Uterus (tissue), 4 donors: Measurements from ENCODE around the gene NKG7. TPM values are rescaled to one million over a fixed set of nuclear protein-coding genes. Genes with fewer than 3 reads are reported as not detected.

Experiments used
- DNase-seq, 2 donors: peaks; one replicate each; pipeline ENCODE4 v3.0.0-alpha.2; 2019 to 2020
- H3K27ac ChIP-seq, 2 donors: fragments of 200-600 bp; sonication (generic); 1 replicate in 1 of 2; 2 replicates in 1 of 2; pipeline ENCODE4 v1.5.1; 2016 to 2018
- H3K27me3 ChIP-seq, 2 donors: fragments of 200-600 bp; sonication (generic); one replicate each; pipeline ENCODE4 v1.5.1; 2018 to 2019; ENCODE audit warnings: control low read depth in 1 of 2
- H3K36me3 ChIP-seq, 2 donors: fragments of 200-600 bp; sonication (generic); one replicate each; pipeline ENCODE4 v1.5.1; 2019; ENCODE audit warnings: control low read depth in 1 of 2
- H3K4me1 ChIP-seq, 2 donors: fragments of 200-600 bp; sonication (generic); one replicate each; pipeline ENCODE4 v1.5.1; 2018 to 2019; ENCODE audit warnings: control low read depth in 1 of 2
- H3K4me3 ChIP-seq, 2 donors: fragments of 200-600 bp; sonication (generic); 1 replicate in 1 of 2; 2 replicates in 1 of 2; pipeline ENCODE4 v1.5.1; 2018 to 2019; ENCODE audit warnings: mild to moderate bottlenecking in 1 of 2
- H3K9me3 ChIP-seq, 2 donors: fragments of 200-600 bp; sonication (generic); one replicate each; pipeline ENCODE4 v1.5.1; 2019; ENCODE audit warnings: control low read depth in 1 of 2
- POLR2A ChIP-seq, 2 donors: fragments of 450-650 bp; IDR thresholded peaks; one replicate each; pipeline ENCODE4 v1.6.1; 2016; ENCODE audit warnings: antibody characterized with exemption in 2 of 2, mild to moderate bottlenecking in 1 of 2, moderate library complexity in 1 of 2
- intact Hi-C: fragments of 100-400 bp; cut with DNase I; formaldehyde crosslinking; loops from one replicate; pipeline ENCODE4 v1.15.1; 2023; ENCODE audit warnings: low total_unique reads
- total RNA-seq, 4 donors: library from RNA; depleted of rRNA in 3 of 4; stranded (reverse); fragments of >200 nt in 3 of 4; gene quantifications; one replicate each; pipeline versions ENCODE4 v1.1.0 to v1.2.4, GENCODE V29; 2014 to 2023
- TF ChIP-seq, protein P1 (sequence below), 4 experiments: fragments of 200-600 bp in 2 of 4; fragments of 450-650 bp in 2 of 4; sonication (generic) in 2 of 4; IDR thresholded peaks; one replicate each; pipeline ENCODE4 v1.5.1; 2016 to 2019; ENCODE audit warnings: antibody characterized with exemption in 4 of 4, mild to moderate bottlenecking in 2 of 4, moderate library complexity in 1 of 4
- donor health status: DM: yes; HTN: yes; CAD: no.

The NKG7 gene
- total RNA-seq, 4 donors from 2014 or later, result 1.0 to 3.6 (median 2.9) TPM; not detected in 1

GRCh38 chr19:51339313-51339686 lies 33.2 kb downstream of the NKG7 start:
- DNase-seq, result no peak
- intact Hi-C loops, result no loop called here
- Histone ChIP-seq H3K27me3 (no peaks in the 10 kb centered on the region), H3K4me3 (peak overlapping the region; percentile 61 to 67), H3K27ac (peak overlapping the region; percentile 44 to 84), H3K36me3 (no peaks in the 10 kb centered on the region), H3K9me3 (no peaks in the 10 kb centered on the region), H3K4me1 (no peaks in the 10 kb centered on the region)
- TF ChIP-seq, protein P1, sequence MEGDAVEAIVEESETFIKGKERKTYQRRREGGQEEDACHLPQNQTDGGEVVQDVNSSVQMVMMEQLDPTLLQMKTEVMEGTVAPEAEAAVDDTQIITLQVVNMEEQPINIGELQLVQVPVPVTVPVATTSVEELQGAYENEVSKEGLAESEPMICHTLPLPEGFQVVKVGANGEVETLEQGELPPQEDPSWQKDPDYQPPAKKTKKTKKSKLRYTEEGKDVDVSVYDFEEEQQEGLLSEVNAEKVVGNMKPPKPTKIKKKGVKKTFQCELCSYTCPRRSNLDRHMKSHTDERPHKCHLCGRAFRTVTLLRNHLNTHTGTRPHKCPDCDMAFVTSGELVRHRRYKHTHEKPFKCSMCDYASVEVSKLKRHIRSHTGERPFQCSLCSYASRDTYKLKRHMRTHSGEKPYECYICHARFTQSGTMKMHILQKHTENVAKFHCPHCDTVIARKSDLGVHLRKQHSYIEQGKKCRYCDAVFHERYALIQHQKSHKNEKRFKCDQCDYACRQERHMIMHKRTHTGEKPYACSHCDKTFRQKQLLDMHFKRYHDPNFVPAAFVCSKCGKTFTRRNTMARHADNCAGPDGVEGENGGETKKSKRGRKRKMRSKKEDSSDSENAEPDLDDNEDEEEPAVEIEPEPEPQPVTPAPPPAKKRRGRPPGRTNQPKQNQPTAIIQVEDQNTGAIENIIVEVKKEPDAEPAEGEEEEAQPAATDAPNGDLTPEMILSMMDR (IDR thresholded peaks at IDR 0.05), result no peak
- no peak for TF ChIP-seq POLR2A (IDR thresholded peaks at IDR 0.05)

DNA sequence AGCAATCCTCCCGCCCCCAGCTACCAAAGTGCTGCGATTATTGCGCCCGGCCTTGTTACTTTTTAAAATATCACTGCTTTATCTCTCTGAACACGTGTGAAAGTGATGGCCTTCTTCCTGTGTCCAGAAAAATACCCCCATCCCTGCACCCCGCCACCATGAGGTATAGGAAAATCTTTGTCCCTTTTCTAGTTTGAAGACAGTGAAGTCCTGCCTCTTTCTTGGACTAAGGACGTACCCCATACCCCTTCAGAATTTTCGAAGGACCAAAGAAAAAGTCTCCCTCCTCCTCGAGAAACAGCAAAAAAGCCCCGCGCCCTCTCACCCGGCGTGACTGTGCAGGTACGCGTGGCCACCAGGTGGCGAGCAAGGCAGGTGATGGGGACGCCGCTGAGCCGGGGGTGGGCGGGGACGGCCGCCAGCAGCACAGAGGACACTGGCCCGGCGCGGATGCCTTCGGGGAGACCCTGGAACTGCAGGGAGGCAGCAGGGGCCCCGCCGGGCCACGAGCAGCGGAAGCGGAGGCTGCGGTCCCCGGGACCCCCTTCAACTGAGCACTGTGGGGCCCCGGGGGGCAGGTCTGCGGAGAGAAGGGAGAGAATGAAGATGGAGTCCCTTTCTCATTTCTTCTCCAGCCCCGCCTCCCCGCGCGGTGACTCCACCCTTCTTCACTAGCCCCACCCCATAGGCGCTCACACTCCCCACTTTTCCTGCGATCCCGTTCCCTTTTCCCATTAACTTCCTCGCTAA lies 33.7 kb downstream of the NKG7 start:
- peak; percentile 86 to 87 for DNase-seq
- peak overlapping the region; percentile 61 to 67 for H3K4me3 ChIP-seq
- TF ChIP-seq, protein P1 (IDR thresholded peaks at IDR 0.05), result peak; percentile 82 to 92 (median 88)
- no peak for TF ChIP-seq POLR2A (IDR thresholded peaks at IDR 0.05)
- no peaks in the 10 kb centered on the region for H3K36me3 ChIP-seq
- no peaks in the 10 kb centered on the region for H3K4me1 ChIP-seq
- H3K27ac ChIP-seq, result peak overlapping the region; percentile 44 to 84
- H3K27me3 ChIP-seq, result no peaks in the 10 kb centered on the region
- intact Hi-C loops, result no loop called here
- H3K9me3 ChIP-seq, result no peaks in the 10 kb centered on the region

DNA sequence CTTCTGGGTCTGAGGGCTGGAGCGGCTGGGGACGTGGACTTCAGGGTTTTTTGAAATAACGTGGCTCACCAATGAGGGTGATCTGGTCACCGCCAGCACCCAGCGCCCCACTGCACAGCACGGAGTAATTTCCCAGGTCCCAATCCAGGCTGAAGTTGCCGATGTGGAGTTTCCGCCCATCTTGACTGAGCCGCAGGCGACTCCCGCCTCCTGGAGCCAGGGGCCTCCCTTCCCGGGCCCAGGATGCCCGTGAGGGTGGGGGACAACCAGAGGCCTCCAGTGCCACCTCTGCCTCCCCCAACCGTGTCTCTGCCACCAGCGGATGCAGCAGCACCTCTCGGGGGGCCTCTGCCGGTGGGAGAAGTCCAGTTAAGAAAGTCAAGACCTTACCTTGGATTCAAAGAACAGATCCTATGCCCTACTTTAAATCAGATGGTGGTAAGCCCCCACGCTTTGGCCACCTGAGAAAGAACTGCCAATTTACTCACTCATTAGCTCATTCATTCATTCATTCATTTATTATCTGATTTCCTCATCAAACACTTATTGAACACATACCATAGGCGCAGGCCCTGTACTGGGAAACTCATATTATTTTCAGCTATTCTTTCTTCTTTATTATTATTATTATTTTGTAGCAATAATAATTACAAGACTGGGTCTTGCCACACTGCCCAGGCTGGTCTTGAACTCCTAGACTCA lies 34.4 kb downstream of the NKG7 start:
- intact Hi-C loops, result no loop called here
- no peak for DNase-seq
- H3K27ac ChIP-seq, result peak overlapping the region in 1 of 2 donors; percentile 84

GRCh38 chr19:51337141-51337860 lies 35.2 kb downstream of the NKG7 start:
- Histone ChIP-seq H3K4me1 (no peaks in the 10 kb centered on the region), H3K4me3 (no peak overlapping the region), H3K36me3 (no peaks in the 10 kb centered on the region), H3K27ac (no peak overlapping the region), H3K27me3 (no peaks in the 10 kb centered on the region), H3K9me3 (no peaks in the 10 kb centered on the region)
- intact Hi-C loops, result no loop called here
- TF ChIP-seq, protein P1 (IDR thresholded peaks at IDR 0.05), result no peak
- TF ChIP-seq POLR2A (IDR thresholded peaks at IDR 0.05), result no peak
- DNase-seq, result no peak

More for the DNA sequence above, 34.4 kb downstream of the NKG7 start:
- Histone ChIP-seq H3K4me3 (no peak overlapping the region), H3K4me1 (no peaks in the 10 kb centered on the region), H3K9me3 (no peaks in the 10 kb centered on the region), H3K36me3 (no peaks in the 10 kb centered on the region), H3K27me3 (no peaks in the 10 kb centered on the region)
- no peak for TF ChIP-seq POLR2A (IDR thresholded peaks at IDR 0.05)

DNA sequence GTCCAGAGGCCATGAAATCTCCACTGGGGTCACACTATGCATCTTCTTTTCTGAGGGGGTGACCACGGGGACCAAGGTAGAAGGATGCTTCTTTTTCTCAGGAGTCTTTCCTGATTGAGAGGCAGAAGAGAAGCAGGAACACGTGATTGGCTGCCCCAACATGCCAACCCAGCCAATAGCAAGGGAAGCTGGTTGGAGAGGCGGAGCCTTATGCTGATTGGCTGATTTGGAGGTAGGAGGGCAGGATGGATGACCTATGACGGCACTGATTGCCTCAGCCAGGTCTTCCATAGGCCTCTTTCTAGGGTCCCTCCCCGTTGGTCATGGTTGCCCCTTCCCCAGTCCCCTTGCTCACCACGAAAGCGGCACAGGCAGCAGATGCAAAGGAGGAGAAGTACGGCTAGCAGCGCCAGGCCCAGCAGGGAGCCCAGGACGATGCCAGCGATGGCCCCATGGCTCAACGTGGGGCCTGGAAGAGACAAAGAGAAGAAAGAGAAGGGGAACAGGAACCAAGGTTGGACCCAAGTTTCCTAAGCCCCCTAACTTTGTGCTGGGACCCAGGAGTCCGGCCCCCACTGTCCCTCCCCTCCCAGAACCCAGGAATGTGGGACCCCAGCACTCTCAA lies 38.5 kb downstream of the NKG7 start:
- intact Hi-C loops, result no loop called here

More for the DNA sequence above, 38.5 kb downstream of the NKG7 start:
- Histone ChIP-seq H3K9me3 (no peaks in the 10 kb centered on the region), H3K36me3 (no peaks in the 10 kb centered on the region), H3K27ac (no peak overlapping the region), H3K27me3 (peaks cover 0 to 12% of the 10 kb centered on the region in 2 donors), H3K4me1 (no peaks in the 10 kb centered on the region), H3K4me3 (no peak overlapping the region)
- no peak for DNase-seq
- TF ChIP-seq, protein P1 (IDR thresholded peaks at IDR 0.05), result no peak
- no peak for TF ChIP-seq POLR2A (IDR thresholded peaks at IDR 0.05)
